ES-I3 (cell line): ENCODE measurements around the gene PCK2.

Experiments used
- H3K36me3 ChIP-seq: 2 replicates; pipeline ENCODE4 v1.6.1; 2013; ENCODE audit warnings: mild to moderate bottlenecking, low read length, control low read depth, moderate library complexity; ENCODE audit not compliant: insufficient read depth
- H3K4me1 ChIP-seq: 2 replicates; pipeline ENCODE4 v1.6.1; 2013; ENCODE audit warnings: mild to moderate bottlenecking, control low read depth, low read length; ENCODE audit not compliant: insufficient read depth
- H3K9ac ChIP-seq: 2 replicates; pipeline ENCODE4 v1.6.1; 2013; ENCODE audit warnings: low read depth, mild to moderate bottlenecking, low read length, moderate library complexity
- H3K9me3 ChIP-seq: 2 replicates; pipeline ENCODE4 v1.6.1; 2013; ENCODE audit warnings: mild to moderate bottlenecking, low read length, moderate library complexity; ENCODE audit not compliant: control insufficient read depth, insufficient read depth

Gene PCK2

DNA sequence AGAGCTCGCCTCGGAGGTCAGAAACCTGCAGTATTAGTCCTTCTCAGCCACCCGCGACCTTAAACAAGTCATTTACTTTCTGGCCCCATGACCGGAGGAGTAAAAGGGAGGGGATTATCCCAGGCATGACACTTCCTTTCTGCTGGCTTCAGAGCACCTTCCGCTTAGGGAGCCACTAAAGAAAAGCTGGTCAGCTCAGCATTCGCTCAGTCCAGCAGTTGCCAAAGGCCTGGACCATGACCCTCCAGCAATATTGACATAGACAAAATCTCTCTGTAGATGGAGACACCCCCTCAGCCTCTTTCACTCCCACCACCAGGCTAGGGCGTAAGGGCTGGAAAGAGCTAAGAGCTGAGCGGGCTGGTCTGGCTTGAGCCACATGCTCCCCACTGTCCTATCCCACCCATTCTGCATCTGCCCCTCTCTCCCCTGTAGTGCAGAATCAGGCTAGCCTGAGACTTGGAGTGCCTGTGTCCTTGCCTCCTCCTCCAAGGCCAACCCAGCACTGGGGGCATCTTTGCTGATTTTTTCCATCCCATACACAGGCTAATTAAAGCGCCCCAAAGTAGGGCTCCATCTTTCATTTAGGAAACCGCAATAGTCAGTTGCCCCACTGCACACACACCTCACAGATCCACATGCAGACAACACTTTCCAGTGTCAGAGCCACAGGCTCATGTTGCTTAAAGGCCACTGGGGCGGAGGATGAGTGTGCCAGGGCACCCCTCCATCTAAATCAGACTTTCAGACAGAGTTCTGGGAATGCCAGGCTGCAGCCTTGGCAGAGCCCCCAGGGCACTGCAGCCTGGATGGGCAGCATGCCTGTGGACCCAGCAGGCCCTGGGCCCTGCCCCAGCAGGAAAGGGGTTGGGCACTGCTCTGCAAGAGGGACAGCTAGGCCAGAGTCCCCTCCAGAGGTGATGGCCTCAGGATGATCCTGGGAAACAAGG lies 26.7 kb upstream of the PCK2 start:
- no peaks in the 10 kb centered on the region for H3K9me3 ChIP-seq
- no peak overlapping the region for H3K9ac ChIP-seq
- no peaks in the 10 kb centered on the region for H3K36me3 ChIP-seq
- H3K4me1 ChIP-seq, result no peaks in the 10 kb centered on the region

DNA sequence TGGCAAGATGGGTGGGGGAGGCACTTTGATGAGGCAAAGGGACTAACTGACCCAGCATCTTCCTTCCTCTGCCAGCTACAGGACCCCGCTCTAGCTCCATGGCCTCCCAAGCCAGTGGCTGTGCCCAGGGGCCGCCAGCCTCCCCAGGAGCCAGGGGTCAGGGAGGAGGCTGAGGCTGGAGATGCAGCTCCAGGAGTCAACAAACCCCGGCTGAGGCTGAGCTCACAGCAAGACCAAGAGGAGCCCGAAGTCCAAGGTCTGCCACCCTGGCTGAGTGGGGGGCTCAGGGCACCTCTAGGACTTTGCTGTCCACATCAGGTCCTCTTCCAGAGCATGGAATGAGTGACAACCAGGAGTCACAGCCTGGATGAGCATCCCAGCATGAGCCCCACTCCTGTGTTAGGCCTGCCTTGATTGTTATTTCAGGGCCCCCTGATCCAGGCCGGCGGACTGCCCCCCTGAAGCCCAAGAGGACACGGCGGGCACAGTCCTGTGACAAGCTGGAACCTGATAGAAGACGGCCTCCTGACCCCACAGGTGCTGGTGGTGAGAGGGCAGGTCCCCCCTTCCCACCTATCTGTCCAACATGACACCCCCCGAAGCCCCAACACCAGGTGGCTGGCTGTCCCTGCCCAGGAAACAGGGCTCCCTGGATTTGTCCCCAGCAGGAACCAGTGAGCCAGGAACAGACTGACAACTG lies 25.2 kb upstream of the PCK2 start:
- Histone ChIP-seq H3K9me3 (no peaks in the 10 kb centered on the region), H3K4me1 (no peaks in the 10 kb centered on the region), H3K36me3 (no peaks in the 10 kb centered on the region), H3K9ac (no peak overlapping the region)

DNA sequence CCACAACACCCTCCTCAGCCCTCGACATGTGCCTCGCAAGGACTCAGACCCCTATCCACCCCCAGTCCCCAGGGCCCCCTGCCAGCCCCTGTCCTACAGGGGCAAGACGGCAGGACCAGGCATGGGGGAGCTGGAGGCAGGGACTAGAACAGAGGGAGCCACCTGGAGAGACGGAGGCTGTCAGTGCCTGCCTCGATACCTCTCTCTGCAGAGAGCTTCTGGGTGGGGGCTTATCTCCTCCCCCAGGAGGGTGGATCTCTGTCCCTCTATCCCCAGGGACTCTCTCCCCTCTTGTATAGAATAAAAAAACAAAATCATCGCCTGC lies 24.7 kb upstream of the PCK2 start:
- no peaks in the 10 kb centered on the region for H3K9me3 ChIP-seq
- no peaks in the 10 kb centered on the region for H3K4me1 ChIP-seq

DNA sequence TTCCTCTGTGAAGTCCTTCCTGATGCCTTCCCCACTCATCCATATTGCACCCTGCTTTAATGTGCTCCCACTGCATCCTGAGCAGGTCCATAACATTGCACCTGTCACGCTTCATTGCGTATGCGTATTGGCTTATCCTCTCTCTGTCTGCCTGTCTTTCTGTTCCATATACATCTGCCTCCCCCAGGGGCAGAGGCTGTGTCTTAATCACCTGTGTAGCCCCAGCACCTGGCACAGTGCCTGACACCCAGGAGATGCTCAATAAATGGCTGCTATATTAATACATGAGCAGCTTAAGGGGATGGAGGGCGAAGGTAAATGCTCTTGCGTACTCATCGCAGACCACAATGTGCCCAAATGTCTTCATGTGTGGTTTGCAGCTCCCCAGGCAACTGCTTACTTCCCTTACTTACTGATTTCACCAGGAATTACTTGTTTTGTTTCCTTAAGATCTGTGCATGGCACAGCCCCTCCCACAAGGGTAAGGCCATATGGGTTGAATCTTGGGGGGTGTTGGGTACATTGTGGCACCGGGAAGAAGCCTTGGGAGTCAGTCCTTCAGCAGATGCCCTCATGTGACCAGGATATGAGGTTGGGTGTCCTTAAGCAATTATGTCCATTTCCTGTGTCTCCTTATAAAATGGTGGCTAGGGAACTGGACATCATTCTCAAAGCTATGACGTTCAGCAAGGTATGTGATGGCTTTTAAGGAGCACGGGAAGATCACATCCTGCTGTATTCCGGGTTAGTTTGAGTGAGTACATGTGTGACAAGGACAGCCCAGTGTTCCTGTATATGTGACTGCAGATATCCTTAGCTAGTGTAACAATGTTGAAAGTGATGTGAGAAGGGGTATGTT lies 23.6 kb upstream of the PCK2 start:
- Histone ChIP-seq H3K36me3 (no peaks in the 10 kb centered on the region), H3K9me3 (no peaks in the 10 kb centered on the region), H3K9ac (no peak overlapping the region), H3K4me1 (no peaks in the 10 kb centered on the region)

More for the DNA sequence above, 24.7 kb upstream of the PCK2 start:
- H3K9ac ChIP-seq, result no peak overlapping the region
- H3K36me3 ChIP-seq, result no peaks in the 10 kb centered on the region

DNA sequence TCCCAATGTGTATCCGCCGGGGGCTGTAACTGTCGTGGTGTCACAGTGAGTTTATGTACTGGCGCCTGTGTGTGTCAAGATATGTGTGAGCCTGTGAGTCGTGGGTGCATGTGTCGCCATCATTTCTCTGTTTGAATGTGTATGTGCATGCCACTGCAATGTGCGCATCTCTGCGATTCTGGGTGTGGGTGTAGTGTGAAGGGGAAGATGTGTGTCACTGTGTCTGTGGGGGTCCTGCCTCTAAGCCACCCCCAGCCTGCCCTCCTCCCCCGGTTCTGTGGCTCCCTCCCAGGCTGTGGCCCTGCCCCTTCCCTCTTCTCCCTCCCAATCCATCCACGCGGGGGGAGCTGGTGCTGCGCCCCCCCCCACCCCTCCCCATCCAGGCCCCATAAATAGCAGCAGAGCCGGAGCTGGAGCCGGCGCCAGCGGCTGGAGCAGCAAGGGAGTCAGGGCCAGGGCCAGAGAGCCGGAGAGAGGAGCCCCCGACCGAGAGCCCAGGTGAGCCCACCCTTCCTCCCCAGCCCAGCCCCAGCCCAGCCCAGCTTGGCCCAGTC lies 22.9 kb upstream of the PCK2 start, which contains the start of gene CPNE6:
TSS of gene CPNE6 (plus strand) at position 419 of the 554 bp plus-strand sequence. CDS start 1,375 bp downstream, outside the sequence.
- Histone ChIP-seq H3K4me1 (no peaks in the 10 kb centered on the region), H3K9ac (no peak within 1 kb of the TSS), H3K36me3 (no peaks in the 10 kb centered on the region), H3K9me3 (no peaks in the 10 kb centered on the region)

DNA sequence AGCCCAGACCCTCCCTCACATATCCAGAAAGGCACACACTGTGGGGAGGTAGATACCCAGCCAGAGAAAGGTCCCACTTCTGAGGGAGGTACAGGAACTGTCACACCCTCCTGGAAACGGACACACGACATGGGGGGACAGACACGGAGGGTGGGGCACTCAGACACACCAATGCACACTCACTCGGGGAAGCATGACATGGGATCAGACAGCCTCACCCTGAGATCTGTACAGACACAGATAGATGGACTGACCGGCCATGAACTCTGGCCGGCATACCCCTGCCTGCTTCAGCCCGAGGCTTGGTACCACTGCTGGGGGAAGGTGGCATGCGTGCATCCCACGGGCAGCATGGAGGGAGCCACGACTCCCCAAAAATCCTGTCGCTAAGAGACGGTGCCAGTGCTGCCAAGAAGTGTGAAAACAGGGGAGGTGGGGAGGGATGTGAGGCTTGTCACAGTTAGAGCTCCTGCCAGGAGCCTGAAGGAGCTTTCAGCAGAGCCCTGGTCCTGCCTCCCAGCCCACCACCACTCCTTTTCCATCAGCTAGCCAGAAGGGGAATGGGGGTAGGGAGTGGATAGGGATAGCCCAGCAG lies 22.2 kb upstream of the PCK2 start:
- H3K4me1 ChIP-seq, result no peaks in the 10 kb centered on the region
- no peaks in the 10 kb centered on the region for H3K36me3 ChIP-seq
- H3K9me3 ChIP-seq, result no peaks in the 10 kb centered on the region
- H3K9ac ChIP-seq, result no peak overlapping the region

DNA sequence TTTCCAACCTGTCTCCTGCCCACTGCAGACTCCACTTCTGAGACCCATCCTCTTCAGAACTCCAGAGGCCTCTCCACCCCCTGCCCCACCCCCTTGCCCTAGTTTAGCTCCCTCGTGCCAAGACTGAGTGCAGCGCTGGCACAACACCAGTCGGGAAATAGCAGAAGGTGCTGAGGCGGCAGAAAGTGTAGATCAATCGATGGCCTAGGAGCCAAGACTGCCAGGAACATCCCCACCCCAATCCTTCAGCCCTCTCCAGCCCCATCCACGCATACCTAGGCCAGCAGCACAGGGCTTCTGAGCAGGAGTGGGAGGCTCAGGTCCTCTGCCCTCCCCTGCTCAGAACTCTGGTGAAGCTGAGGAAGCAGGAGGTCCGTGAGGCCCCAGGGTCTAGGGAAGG lies 21.7 kb upstream of the PCK2 start:
- no peaks in the 10 kb centered on the region for H3K36me3 ChIP-seq
- H3K9ac ChIP-seq, result no peak overlapping the region
- H3K4me1 ChIP-seq, result no peaks in the 10 kb centered on the region
- H3K9me3 ChIP-seq, result no peaks in the 10 kb centered on the region

DNA sequence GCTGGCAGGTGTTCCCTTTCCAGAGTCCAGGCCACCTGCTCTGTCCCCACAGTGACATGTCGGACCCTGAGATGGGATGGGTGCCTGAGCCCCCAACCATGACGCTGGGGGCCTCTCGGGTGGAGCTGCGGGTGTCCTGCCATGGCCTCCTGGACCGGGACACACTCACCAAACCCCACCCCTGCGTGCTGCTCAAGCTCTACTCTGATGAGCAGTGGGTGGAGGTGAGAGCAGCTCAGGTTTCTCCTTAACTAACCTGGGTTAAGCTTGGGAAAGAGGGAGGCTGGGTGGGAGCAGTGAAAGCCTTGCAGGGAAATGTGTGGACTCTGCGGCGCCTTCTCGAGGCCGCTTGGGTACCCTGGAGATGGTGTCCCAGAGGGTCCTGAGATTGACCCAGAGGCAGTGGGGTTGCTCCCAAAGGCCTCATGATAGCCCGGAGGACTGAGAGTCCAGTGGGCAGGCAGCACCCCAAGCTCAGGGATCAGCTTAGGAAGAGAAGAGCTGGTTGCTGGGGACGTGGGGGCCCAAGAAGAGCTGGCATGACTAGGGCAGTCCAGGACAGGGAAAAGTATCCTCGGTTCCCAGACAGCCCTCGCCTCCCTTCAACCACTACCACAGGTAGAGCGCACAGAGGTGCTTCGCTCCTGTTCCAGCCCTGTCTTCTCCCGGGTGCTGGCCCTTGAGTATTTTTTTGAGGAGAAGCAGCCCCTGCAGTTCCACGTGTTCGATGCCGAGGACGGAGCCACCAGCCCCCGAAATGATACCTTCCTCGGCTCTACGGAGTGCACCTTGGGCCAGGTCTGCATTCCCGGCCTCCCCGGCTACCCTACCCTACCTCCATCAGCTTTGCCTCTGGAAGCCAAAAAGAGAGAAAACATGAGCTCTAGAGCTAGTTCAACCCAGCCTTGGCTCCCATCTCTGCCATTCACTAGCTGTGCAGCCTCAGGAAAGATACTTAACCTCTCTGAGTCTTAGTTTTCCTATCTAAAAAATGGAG lies 20.9 kb upstream of the PCK2 start:
- H3K9me3 ChIP-seq, result no peaks in the 10 kb centered on the region
- no peaks in the 10 kb centered on the region for H3K4me1 ChIP-seq
- no peaks in the 10 kb centered on the region for H3K36me3 ChIP-seq
- no peak overlapping the region for H3K9ac ChIP-seq

DNA sequence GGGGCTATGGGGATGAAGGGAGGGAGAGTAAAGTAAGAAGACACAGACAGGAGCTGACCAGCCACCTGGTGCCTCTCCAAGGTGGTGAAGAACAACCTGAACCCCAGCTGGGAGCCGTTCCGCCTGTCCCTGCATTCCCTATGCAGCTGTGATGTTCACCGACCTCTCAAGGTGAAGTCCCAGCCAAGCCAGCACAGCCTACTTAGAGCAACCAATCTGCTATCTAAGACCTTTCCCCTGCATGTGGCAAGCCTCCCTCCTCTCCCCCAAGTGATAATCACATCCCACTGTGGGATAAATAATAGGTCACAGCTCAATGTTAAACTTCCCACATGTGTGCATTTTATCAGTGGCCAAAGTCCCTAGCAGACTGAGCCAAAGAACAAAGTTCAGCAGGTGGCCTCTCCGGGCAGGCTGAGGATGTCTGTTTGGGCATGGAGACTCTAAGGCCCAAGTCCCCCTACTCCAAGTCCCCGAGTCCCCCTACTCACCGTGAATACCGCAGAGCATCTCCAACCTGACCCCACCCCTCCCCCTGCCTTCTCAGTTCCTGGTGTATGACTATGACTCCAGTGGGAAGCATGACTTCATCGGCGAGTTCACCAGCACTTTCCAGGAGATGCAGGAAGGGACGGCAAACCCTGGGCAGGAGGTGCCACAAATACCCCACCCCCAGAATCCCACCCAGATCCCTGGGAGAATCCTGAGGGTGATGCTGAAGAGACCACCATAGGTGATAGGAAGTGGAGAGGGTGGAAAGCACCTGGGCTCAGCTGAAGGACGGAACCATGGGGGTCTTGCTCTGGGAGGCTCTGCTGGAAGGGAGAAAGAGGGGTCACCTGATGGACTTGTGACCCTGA lies 19.3 kb upstream of the PCK2 start:
- no peak overlapping the region for H3K9ac ChIP-seq

DNA sequence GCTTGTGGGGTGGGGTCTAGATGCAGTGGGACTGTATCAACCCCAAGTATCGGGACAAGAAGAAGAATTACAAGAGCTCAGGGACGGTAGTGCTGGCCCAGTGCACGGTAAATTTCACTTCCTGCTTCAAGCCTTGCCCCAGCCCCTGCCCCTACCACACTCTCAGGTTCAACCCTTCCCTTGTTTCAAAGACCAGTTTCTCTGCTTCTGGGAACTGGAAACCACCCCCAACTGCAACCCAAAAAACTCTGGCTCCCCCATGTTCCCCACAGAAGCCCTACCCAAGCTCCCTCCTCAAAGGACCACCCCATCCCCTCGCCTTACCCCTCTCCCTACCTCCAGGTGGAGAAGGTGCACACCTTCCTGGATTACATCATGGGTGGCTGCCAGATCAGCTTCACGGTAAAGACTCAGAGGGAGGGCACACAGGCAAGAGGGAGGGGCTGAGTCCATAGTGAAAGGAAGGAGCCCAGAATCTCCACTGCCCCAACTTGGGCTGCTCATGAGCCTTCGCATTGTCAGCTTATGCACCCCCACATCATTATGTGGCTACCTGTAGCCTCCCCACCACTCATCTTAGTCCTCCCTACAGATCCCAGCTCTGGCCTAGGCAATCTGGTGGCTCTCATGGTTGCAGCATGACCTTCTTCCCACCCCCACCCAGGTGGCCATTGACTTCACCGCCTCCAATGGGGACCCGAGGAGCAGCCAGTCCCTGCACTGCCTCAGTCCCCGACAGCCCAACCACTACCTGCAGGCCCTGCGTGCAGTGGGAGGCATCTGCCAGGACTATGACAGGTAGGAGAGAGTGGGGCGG lies 18.4 kb upstream of the PCK2 start:
- Histone ChIP-seq H3K9ac (no peak overlapping the region), H3K4me1 (peaks cover 14% of the 10 kb centered on the region)

More for the DNA sequence above, 19.3 kb upstream of the PCK2 start:
- Histone ChIP-seq H3K9me3 (no peaks in the 10 kb centered on the region), H3K36me3 (no peaks in the 10 kb centered on the region), H3K4me1 (peaks cover 6% of the 10 kb centered on the region)

DNA sequence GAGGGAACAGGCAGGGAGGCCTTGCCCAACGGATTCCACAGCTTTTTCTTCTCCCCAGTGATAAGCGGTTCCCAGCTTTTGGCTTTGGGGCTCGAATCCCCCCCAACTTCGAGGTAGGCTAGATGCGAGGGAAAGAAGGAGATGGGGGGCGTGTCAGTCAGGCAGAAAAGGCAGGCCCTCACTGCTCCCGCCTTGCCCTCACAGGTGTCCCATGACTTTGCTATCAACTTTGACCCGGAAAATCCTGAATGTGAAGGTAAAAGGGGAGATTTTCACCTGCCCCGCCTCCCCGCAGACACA lies 17.9 kb upstream of the PCK2 start:
- H3K36me3 ChIP-seq, result no peaks in the 10 kb centered on the region
- H3K9me3 ChIP-seq, result no peaks in the 10 kb centered on the region
- no peak overlapping the region for H3K9ac ChIP-seq
- peaks cover 16% of the 10 kb centered on the region for H3K4me1 ChIP-seq

More for the DNA sequence above, 18.4 kb upstream of the PCK2 start:
- no peaks in the 10 kb centered on the region for H3K36me3 ChIP-seq
- H3K9me3 ChIP-seq, result no peaks in the 10 kb centered on the region

DNA sequence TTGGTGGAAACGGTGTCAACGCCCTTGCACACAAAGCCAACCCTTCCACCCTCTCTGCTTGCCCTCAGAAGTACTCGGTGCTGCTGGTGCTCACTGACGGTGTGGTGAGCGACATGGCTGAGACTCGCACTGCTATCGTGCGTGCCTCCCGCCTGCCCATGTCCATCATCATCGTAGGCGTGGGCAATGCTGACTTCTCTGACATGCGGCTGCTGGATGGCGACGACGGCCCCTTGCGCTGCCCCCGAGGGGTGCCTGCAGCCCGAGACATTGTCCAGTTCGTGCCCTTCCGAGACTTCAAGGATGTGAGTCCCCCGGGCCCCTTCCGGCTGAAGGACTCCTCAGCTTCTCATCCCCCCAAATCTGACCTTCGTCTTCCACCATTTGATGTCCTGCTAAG lies 17.0 kb upstream of the PCK2 start:
- Histone ChIP-seq H3K9me3 (no peaks in the 10 kb centered on the region), H3K9ac (no peak overlapping the region), H3K4me1 (peaks cover 17% of the 10 kb centered on the region), H3K36me3 (no peaks in the 10 kb centered on the region)
